Subcutaneous abdominal adipose tissue (tissue), 5 donors: Measurements from ENCODE around the gene QRICH2.
"Not testable (repeated sequence)": the region's sequence is repeated elsewhere in the genome, so short reads cannot be mapped to it uniquely, and the experiment has no call there.

Experiments used
- H3K27ac ChIP-seq: one replicate; pipeline ENCODE4 v1.7.0; 2013; ENCODE audit warnings: low read depth, mild to moderate bottlenecking, inconsistent platforms, low read length, moderate library complexity
- H3K27me3 ChIP-seq, 5 donors: one replicate each; pipeline ENCODE4 v1.7.0; 2013; ENCODE audit warnings: low read length in 5 of 5, inconsistent platforms in 1 of 5; ENCODE audit not compliant: control insufficient read depth in 5 of 5, insufficient read depth in 4 of 5
- H3K36me3 ChIP-seq, 5 donors: one replicate each; pipeline ENCODE4 v1.7.0; 2013; ENCODE audit warnings: low read length in 5 of 5; ENCODE audit not compliant: control insufficient read depth in 5 of 5, insufficient read depth in 5 of 5
- H3K4me1 ChIP-seq, 5 donors: one replicate each; pipeline ENCODE4 v1.7.0; 2013; ENCODE audit warnings: low read length in 5 of 5, mild to moderate bottlenecking in 3 of 5, moderate library complexity in 1 of 5; ENCODE audit not compliant: control insufficient read depth in 5 of 5, insufficient read depth in 5 of 5
- H3K4me3 ChIP-seq, 5 donors: one replicate each; pipeline ENCODE4 v1.7.0; 2013; ENCODE audit warnings: low read length in 5 of 5, low read depth in 1 of 5
- H3K9ac ChIP-seq, 5 donors: one replicate each; pipeline ENCODE4 v1.7.0; 2013; ENCODE audit warnings: low read length in 5 of 5, mild to moderate bottlenecking in 4 of 5, moderate library complexity in 3 of 5
- H3K9me3 ChIP-seq, 5 donors: one replicate each; pipeline ENCODE4 v1.7.0; 2013; ENCODE audit warnings: low read length in 5 of 5; ENCODE audit not compliant: control insufficient read depth in 5 of 5
- donor health status: healthy.
- donor health status: healthy.
- donor health status: healthy.
- donor health status: healthy.
- donor health status: healthy.

QRICH2 gene

DNA sequence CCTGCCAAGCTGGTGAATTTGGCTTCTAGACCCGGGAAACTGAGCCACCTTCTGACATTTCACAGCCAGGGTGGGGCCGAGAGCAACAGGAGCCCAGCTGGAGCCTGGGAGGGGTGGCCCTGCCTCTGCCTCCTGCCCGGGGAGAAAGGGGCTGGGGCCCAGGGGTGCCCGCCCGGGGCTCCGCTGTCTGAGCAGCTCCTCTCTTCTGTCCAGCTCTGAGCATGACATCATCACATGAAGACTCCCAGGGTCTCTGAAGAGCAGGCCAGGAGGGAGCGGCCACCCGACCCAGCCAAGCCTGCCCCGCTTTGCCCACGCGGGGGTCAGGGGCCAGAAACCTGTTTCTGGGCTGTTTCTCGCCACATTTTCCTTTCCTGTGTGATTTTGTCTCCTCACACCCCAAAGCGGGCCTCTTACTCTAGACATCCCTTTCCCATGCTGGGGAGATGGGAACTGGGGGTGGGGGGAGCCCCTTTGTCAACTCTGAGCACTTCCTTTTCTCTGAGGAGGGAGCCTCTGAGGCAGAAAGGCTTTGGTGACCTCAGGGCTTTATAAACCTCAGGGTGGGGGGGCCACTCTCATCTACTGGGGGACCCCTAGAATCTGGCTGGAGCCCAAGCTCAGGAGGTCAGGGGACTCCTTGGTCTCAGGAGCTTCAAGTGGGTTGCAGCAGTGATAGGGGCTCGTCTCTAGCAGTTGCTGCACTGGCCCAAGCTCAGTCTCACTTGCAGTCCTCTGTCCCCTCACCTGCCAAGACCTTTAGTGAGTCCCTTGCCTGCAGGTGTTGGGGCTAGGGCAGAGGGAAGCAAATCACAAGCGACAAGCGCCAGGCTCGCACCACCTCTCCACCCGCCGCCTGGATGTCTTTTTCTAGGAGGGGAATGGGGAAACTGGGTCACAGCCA, 35.3 kb downstream of the QRICH2 start:
- H3K4me3 ChIP-seq: peak overlapping the region in 2 of 5 donors; percentile 37 to 53
- H3K9ac ChIP-seq: peak overlapping the region in 2 of 5 donors; percentile 61 to 63
- no peaks in the 10 kb centered on the region for H3K27me3 ChIP-seq
- H3K9me3 ChIP-seq: no peaks in the 10 kb centered on the region
- H3K36me3 ChIP-seq: peaks cover 0 to 18% (median 13%) of the 10 kb centered on the region in 5 donors
- peaks cover 7 to 82% (median 70%) of the 10 kb centered on the region in 5 donors for H3K4me1 ChIP-seq
- H3K27ac ChIP-seq: no peak overlapping the region

DNA sequence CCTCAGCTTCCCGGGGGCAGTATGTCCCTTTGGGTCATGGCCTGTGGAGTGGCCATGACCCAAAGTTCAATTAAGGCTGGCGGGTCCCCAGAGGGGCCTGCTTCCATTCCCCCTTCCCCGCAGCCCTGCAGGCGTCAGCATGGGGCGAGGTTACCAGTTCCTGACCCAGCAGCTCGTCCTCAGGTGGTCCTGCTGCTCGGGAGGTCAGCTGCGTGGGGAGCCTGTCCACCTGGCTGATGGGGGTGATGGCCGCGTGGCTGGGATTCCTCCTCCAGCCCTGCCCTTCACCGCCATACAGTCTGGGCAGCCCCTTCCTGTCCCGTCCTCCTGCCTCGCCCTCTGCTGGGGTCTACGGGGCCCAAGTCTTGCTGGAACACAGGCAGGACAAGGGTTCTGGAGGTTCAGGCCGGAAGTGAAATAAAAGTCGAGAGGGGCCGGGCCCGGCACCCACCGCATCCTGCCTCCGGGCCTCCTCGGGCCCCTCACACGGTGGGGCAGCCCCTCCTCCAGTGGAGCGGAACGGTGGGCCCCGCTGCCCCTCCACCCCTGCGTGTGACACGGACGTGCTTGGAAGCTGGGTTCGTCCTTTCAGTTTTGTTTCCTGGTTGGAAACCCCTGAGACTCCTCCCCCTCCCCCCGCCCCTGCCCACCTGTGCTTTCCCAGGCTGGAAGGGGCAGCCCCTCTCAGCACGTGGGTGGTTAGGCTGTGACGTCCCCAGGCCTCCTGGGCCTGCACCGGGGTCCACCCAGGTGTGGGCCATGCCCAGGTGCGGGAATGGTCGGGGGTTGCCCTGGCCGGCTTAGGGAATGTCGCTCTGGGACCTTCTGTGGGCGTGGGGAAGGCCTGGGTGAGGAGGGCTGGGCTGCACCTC, 36.2 kb downstream of the QRICH2 start:
- H3K27ac ChIP-seq: no peak overlapping the region
- H3K36me3 ChIP-seq: peaks cover 0 to 21% (median 13%) of the 10 kb centered on the region in 5 donors
- no peaks in the 10 kb centered on the region for H3K9me3 ChIP-seq
- H3K9ac ChIP-seq: peak overlapping the region in 4 of 5 donors; percentile 39 to 63 (median 54)
- H3K4me3 ChIP-seq: peak overlapping the region in 4 of 5 donors; percentile 24 to 53 (median 30)
- peaks cover 9 to 86% (median 75%) of the 10 kb centered on the region in 5 donors for H3K4me1 ChIP-seq
- H3K27me3 ChIP-seq: no peaks in the 10 kb centered on the region

DNA sequence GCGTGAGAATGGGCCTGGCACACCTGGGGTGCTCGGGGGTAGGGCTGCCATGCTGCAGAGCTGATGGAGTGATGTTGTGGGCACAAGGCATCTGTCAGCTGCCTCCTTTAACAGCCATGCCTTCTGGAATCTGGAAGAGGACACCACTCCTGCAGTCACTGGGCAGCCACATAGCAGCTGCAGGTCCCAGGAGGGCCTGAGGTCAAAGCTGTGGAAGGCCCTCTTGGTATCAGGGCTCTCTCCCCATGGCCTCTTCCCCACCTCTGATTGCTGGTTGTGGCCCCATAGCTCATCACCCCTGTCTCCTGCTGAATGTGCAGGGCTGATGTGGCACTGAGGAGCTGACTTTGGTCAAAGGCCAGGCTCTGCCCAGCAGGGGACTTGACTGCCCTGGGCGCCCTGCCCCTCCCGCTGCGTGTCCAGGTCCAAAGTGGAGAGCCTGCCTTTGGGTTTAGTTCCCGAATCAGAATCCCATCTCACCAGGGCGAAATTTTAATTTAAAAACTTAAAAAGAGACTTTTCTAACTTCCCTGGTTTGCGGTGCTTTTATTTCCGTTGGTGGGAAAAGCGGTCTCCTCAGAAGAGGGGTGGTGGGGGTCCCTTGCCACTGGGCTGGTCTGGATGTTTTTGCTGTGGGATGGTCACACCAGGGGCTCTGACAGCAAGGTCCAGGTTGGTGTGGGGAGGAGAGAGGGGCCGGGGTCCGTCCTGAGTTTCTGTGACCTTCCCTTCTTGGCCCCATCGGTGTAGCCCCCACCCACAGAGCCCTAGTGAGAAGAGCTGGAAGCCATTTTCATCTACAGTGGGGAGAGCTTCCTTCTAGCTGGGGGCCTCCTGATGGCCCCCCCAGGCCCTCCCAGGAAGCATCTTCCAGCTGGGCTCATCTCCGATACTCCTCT, 37.1 kb downstream of the QRICH2 start:
- Histone ChIP-seq H3K4me1 (peaks cover 11 to 89% (median 79%) of the 10 kb centered on the region in 5 donors), H3K27me3 (no peaks in the 10 kb centered on the region), H3K27ac (no peak overlapping the region), H3K9me3 (no peaks in the 10 kb centered on the region), H3K9ac (peak overlapping the region in 3 of 5 donors; percentile 19 to 48 (median 39)), H3K36me3 (peaks cover 0 to 21% (median 13%) of the 10 kb centered on the region in 5 donors), H3K4me3 (peak overlapping the region in 2 of 5 donors; percentile 24 to 53)

DNA sequence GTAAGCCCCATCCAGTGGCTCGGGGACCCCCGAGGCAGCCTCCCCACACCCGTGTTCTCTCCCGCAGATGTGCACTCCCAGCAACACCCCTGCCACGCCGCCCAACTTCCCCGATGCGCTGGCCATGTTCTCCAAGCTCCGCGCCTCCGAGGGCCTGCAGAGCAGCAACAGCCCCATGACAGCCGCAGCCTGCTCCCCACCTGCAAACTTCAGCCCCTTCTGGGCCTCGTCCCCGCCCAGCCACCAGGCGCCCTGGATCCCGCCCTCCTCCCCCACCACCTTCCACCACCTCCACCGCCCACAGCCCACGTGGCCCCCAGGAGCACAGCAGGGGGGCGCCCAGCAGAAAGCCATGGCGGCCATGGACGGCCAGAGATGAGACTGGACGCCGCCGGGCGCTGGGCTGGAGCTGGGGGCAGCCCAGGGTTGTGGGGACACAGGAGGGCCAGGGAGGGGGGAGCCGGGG, 37.9 kb downstream of the QRICH2 start:
- Histone ChIP-seq H3K27me3 (no peaks in the 10 kb centered on the region), H3K36me3 (peaks cover 0 to 21% (median 13%) of the 10 kb centered on the region in 5 donors), H3K4me3 (no peak overlapping the region), H3K9me3 (no peaks in the 10 kb centered on the region), H3K4me1 (peaks cover 11 to 84% (median 77%) of the 10 kb centered on the region in 5 donors), H3K9ac (no peak overlapping the region), H3K27ac (no peak overlapping the region)

- H3K27ac ChIP-seq: peak overlapping the region; percentile 72
- peak overlapping the region in 1 of 5 donors; percentile 38 for H3K9ac ChIP-seq
- no peaks in the 10 kb centered on the region for H3K9me3 ChIP-seq
- no peaks in the 10 kb centered on the region for H3K27me3 ChIP-seq
- H3K4me1 ChIP-seq: peaks cover 9 to 80% (median 71%) of the 10 kb centered on the region in 5 donors
- H3K4me3 ChIP-seq: no peak overlapping the region
- peaks cover 0 to 21% (median 13%) of the 10 kb centered on the region in 5 donors for H3K36me3 ChIP-seq
These were observed 38.8 kb downstream of the QRICH2 start for GRCh38 chr17:76268991-76269981.

DNA sequence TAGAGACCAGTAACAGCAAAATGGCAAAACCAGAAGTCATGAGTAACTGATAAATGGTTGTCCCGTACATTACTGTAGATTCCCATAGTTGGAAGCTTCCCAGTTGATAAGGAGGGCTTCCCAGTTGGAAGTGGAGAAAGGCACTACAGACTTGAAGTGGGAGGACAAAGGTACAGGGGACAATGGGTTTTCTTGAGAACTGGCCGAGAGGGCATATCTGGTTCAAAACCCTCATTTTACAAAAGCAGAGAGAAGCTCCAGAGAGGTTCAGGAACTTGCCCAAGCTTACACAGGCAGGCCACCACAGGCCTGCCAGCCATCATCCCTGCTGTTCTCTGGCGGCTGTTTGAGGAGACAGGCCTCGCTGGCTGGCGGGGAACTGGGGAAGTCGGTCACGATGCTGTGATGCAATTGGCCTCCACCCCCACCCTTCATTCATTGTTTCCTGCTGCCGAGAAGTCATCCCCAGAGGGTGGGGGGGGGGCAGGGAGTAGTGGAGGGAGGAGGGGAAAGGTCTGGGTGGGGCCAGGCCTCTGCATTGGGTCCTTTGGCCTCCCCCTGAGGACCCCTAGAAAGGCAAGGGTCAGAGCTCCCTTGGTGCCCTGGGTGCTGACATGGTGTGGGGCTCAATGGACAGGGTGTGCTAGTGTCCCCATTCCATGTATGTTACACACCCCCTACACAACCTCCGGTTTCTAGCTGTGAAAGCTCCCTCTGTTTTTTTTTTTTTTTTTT, 39.9 kb downstream of the QRICH2 start:
- Histone ChIP-seq H3K4me1 (peaks cover 8 to 70% (median 67%) of the 10 kb centered on the region in 5 donors), H3K27ac (peak overlapping the region; percentile 72), H3K4me3 (peak overlapping the region in 1 of 5 donors; percentile 1), H3K9ac (peak overlapping the region in 3 of 5 donors; percentile 48 to 73 (median 59)), H3K36me3 (peaks cover 0 to 21% (median 13%) of the 10 kb centered on the region in 5 donors), H3K27me3 (no peaks in the 10 kb centered on the region), H3K9me3 (no peaks in the 10 kb centered on the region)

- H3K27ac ChIP-seq: peak overlapping the region; percentile 81
- H3K4me3 ChIP-seq, H3K27me3 ChIP-seq, H3K9me3 ChIP-seq: not testable (repeated sequence)
- peaks cover 8 to 70% (median 65%) of the 10 kb centered on the region in 5 donors for H3K4me1 ChIP-seq
- peak overlapping the region in 2 of 5 donors; percentile 59 to 80 for H3K9ac ChIP-seq
- H3K36me3 ChIP-seq: peaks cover 0 to 21% (median 13%) of the 10 kb centered on the region in 5 donors
These were observed 40.5 kb downstream of the QRICH2 start for GRCh38 chr17:76267581-76268001.

DNA sequence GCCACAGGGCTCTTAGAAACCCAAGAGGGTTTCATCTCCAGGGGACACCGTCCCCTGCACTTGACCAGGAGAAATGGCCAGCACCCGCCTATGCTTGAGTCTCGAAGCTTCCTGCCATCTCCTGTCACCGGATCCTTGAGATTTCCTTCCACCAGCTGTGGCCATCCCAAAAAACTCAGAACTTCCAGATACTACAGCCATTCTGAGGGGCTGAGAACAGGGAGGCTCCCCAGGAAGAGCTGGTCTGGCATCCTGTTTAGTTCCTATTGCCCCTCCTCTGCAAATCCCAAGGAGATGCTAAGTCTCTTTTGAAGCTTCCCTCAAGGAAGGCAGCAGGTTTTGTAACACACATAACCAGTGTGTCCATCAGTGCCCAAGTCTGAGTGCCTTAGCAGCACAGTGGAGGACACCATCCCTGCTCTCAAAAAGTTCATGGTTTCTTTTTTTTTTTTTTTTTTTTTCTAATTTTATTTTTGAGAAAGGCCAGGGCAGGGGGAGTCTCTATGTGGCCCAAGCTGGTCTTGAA, 41.0 kb downstream of the QRICH2 start:
- Histone ChIP-seq H3K27me3 (no peaks in the 10 kb centered on the region), H3K4me3 (peak overlapping the region; percentile 73 to 85 (median 81)), H3K9ac (peak overlapping the region in 4 of 5 donors; percentile 59 to 86 (median 82)), H3K27ac (peak overlapping the region; percentile 81), H3K36me3 (peaks cover 0 to 21% (median 13%) of the 10 kb centered on the region in 5 donors), H3K9me3 (no peaks in the 10 kb centered on the region), H3K4me1 (peaks cover 8 to 70% (median 65%) of the 10 kb centered on the region in 5 donors)
